HepG2 (cell line): ENCODE results near the gene SP7. TPM values are rescaled to one million over a fixed set of nuclear protein-coding genes. Genes with fewer than 3 reads are reported as not detected.
A peak's percentile ranks its signal among the peaks of the same experiment; 100 is the strongest.

Source experiments
- MAFK ChIP-seq, 2 experiments: IDR thresholded peaks in 1 of 2; conservative IDR thresholded peaks in 1 of 2; 2 replicates each; pipeline ENCODE4 v1.6.1; 2011; ENCODE audit warnings: improper control_type of control experiment in 2 of 2, low read length in 2 of 2
- PAX8 ChIP-seq: sonication (generic); formaldehyde crosslinking; IDR thresholded peaks from 2 replicates; pipeline ENCODE4 v1.8.0; 2022; ENCODE audit warnings: mild to moderate bottlenecking, missing genetic modification reagents, borderline replicate concordance
- SRSF4 ChIP-seq: fragments of 200-400 bp; formaldehyde crosslinking; IDR thresholded peaks from one replicate; pipeline ENCODE4 v1.6.1; 2018; ENCODE audit warnings: mild to moderate bottlenecking, low read depth, low read length, moderate library complexity; ENCODE audit not compliant: poor library complexity, severe bottlenecking
- TMF1 ChIP-seq: sonication (generic); formaldehyde crosslinking; IDR thresholded peaks from 2 replicates; pipeline ENCODE4 v1.8.1; 2022; ENCODE audit warnings: low read depth, missing genetic modification reagents
- ZNF598 ChIP-seq: sonication (generic); formaldehyde crosslinking; IDR thresholded peaks from 2 replicates; pipeline ENCODE4 v1.5.1; 2020; ENCODE audit warnings: mild to moderate bottlenecking, missing genetic modification reagents, borderline replicate concordance
- ZNF615 ChIP-seq: sonication (generic); formaldehyde crosslinking; IDR thresholded peaks from 2 replicates; pipeline ENCODE4 v1.5.0; 2020; ENCODE audit warnings: mild to moderate bottlenecking, missing genetic modification reagents, borderline replicate concordance
- polyA plus RNA-seq, 8 experiments: library from polyadenylated mRNA; depleted of rRNA in 3 of 8; stranded (reverse) in 7 of 8; unstranded in 1 of 8; fragments of >200 nt; fragmentation: Illumina TruSeq in 4 of 8; extraction: Trizol in 4 of 8; gene quantifications; 2 replicates each; pipeline versions ENCODE4 v1.2.1 to v1.2.3, GENCODE V29; 2011 to 2016; ENCODE audit warnings: low read depth in 4 of 8, missing spikeins in 1 of 8, mixed read lengths in 1 of 8; ENCODE audit not compliant: insufficient read depth in 1 of 8
- total RNA-seq, 5 experiments: library from RNA; depleted of rRNA; stranded (reverse); fragments of >200 nt; fragmentation: Illumina TruSeq; extraction: Trizol; gene quantifications; 2 replicates each; pipeline ENCODE4 v1.2.3, GENCODE V29; 2016; ENCODE audit warnings: low read depth in 1 of 5
- TF ChIP-seq, protein P1 (sequence below): sonication (generic); formaldehyde crosslinking; IDR thresholded peaks from 2 replicates; pipeline ENCODE4 v1.4.0; 2020; ENCODE audit warnings: missing genetic modification reagents
- TF ChIP-seq, protein P2 (sequence below): fragments of 450-650 bp; IDR thresholded peaks from 2 replicates; pipeline ENCODE4 v1.6.1; 2017
- TF ChIP-seq, protein P3 (sequence below): sonication (generic); formaldehyde crosslinking; IDR thresholded peaks from 2 replicates; pipeline ENCODE4 v1.5.0; 2020; ENCODE audit warnings: mild to moderate bottlenecking, missing genetic modification reagents

SP7 gene
- total and polyA plus RNA-seq, 2 of the 13 experiments (the other 11 are each of a cell fraction or from before 2014, with no cell fraction given): not detected

DNA sequence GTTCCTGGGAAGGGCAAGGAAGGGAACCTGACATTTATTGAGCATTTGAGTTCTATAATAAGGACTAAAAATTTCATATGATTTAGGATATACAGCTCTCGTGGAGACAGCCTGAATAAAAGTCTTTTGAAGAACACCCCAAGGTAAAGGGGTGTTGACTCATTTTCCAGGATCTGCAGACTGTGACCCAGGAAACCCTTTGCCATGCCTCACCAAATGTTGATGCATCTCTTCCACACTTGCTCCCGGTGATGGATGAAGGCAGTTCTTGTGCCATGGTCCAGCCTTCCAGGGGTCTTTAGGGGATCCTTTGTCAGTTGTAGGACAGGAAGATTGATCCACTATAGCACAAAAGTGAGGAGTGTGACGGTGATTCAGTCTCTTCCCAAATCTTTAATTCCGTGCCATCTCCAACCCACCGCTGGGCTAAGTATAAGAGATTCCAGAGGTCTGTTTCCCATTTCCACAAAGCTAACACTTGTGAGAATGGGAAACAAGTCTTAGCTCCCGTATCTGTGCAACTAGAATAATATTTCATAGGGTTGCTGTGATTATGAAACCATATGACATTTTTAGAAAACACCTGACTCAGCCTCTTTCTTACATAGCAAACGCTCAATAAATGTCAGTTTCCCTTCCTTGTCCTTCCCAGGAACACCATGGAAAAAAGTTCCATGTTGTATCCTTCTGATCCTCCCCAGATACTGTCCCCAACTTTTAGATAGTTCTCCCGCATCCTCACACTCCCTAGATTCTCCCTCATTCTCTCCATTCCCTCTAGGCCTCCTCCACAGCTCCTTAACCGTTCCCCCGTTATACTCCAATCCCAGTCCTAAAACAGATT, 15.6 kb downstream of the SP7 start (continued):
- TF ChIP-seq, protein P1, sequence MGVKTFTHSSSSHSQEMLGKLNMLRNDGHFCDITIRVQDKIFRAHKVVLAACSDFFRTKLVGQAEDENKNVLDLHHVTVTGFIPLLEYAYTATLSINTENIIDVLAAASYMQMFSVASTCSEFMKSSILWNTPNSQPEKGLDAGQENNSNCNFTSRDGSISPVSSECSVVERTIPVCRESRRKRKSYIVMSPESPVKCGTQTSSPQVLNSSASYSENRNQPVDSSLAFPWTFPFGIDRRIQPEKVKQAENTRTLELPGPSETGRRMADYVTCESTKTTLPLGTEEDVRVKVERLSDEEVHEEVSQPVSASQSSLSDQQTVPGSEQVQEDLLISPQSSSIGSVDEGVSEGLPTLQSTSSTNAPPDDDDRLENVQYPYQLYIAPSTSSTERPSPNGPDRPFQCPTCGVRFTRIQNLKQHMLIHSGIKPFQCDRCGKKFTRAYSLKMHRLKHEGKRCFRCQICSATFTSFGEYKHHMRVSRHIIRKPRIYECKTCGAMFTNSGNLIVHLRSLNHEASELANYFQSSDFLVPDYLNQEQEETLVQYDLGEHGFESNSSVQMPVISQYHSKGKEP (CRISPR knock-in tag): no peak
- TF ChIP-seq, protein P2, sequence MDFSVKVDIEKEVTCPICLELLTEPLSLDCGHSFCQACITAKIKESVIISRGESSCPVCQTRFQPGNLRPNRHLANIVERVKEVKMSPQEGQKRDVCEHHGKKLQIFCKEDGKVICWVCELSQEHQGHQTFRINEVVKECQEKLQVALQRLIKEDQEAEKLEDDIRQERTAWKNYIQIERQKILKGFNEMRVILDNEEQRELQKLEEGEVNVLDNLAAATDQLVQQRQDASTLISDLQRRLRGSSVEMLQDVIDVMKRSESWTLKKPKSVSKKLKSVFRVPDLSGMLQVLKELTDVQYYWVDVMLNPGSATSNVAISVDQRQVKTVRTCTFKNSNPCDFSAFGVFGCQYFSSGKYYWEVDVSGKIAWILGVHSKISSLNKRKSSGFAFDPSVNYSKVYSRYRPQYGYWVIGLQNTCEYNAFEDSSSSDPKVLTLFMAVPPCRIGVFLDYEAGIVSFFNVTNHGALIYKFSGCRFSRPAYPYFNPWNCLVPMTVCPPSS: no peak
- TF ChIP-seq TMF1 (CRISPR knock-in tag) (no peak), ZNF615 (CRISPR knock-in tag) (peak; percentile 65; the same call in 1 of the 2 replicates), SRSF4 (no peak), MAFK (conservative IDR thresholded peaks at IDR 0.05 in 1 of 2, IDR thresholded peaks at IDR 0.05 in 1 of 2; ENCODE audit: low read length in 2 of 2) (peak; percentile 33 to 67), PAX8 (CRISPR knock-in tag) (no peak), ZNF598 (CRISPR knock-in tag) (no peak)
- TF ChIP-seq, protein P3, sequence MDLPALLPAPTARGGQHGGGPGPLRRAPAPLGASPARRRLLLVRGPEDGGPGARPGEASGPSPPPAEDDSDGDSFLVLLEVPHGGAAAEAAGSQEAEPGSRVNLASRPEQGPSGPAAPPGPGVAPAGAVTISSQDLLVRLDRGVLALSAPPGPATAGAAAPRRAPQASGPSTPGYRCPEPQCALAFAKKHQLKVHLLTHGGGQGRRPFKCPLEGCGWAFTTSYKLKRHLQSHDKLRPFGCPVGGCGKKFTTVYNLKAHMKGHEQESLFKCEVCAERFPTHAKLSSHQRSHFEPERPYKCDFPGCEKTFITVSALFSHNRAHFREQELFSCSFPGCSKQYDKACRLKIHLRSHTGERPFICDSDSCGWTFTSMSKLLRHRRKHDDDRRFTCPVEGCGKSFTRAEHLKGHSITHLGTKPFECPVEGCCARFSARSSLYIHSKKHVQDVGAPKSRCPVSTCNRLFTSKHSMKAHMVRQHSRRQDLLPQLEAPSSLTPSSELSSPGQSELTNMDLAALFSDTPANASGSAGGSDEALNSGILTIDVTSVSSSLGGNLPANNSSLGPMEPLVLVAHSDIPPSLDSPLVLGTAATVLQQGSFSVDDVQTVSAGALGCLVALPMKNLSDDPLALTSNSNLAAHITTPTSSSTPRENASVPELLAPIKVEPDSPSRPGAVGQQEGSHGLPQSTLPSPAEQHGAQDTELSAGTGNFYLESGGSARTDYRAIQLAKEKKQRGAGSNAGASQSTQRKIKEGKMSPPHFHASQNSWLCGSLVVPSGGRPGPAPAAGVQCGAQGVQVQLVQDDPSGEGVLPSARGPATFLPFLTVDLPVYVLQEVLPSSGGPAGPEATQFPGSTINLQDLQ: no peak
